NCI-H526 treated with DMSO at 0.1 percent for 48 hours (cell line): ENCODE results near the gene CX3CR1.

ENCODE experiments used
- DNase-seq: peaks from one replicate; lab custom pipeline; 2025; lab: John Stamatoyannopoulos, UW

The CX3CR1 gene

DNA sequence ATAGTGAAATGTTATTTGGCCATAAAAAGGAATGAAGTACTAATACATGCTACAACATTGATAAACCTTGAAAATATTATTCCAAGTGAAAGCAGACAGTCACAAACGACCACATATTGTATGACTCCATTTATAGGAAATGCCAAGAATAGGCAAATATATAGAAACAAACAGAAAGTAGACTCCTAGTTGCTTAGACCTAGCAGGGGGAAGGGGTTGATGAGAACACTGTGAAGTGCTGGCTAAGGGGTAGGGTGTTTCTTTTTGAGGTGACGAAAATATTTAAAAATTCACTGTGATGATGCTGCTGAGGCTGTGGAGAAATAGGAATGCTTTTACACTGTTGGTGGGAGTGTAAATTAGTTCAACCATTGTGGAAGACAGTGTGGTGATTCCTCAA is 56.9 kb downstream of the CX3CR1 start:
- DNase-seq = no peak

GRCh38 chr3:39222462-39222861 is 57.4 kb downstream of the CX3CR1 start:
- no peak for DNase-seq

- no peak for DNase-seq
Measured at GRCh38 chr3:39221141-39221530, 58.7 kb downstream of the CX3CR1 start.

GRCh38 chr3:39220407-39221140 is 59.3 kb downstream of the CX3CR1 start:
- no peak for DNase-seq

- no peak for DNase-seq
Measured at GRCh38 chr3:39219702-39220101, 60.1 kb downstream of the CX3CR1 start.

GRCh38 chr3:39216176-39216790 is 63.6 kb downstream of the CX3CR1 start:
- DNase-seq = no peak

DNA sequence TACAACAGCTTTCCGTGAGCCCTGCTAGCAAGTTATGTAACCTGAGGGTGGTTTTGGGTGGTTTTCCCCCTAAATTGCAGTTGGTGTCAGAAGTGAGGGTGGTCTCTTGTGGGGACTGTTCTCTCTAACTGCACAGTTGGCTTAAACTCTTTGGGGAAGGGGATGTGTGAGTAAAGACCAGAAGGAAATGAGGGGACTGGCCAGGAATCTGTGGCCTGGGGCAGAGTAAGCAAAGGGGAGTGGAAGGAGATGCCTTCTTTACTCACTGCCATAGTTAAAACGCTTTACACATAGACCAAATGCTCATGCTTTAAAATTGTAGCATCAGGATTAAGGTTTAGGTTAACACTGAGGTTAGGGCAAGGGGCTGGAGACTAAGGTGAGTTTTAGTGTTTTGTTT is 66.2 kb downstream of the CX3CR1 start:
- no peak for DNase-seq
